ENCODE data around the gene LGR4.

LGR4 gene

DNA sequence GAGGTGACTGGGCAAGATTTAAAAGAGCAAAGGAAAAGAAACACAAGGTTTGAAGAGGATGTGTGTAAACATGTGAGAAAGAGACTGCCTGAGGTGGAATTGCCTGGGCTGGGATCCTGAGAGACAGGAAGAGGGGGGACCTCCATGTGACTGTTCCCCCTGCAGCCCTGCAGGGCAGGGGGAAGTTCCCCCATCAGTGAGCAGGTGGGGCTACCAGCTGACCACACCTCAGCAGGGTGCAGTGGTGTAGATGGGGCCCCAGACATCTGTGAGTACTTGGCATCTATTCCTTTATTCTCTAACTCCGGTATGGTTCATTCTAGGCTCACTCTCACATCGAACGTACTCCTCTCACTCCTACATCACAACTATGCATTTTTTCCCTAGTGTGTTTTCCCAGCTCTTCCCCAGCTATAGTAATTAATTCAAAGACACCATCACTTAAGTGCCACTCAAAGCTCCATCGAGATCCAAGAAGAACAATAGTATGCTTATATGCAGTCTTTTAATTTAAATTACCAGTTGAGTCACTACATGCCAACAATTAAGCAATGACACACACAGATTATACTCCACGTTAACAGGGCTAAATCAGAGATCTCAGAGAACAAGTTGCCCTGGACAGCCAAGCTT, 42.7 kb downstream of the LGR4 start:
- no peak for DNase-seq (ENCODE audit: low read depth in 4 of 4, low spot score in 1 of 4)

DNA sequence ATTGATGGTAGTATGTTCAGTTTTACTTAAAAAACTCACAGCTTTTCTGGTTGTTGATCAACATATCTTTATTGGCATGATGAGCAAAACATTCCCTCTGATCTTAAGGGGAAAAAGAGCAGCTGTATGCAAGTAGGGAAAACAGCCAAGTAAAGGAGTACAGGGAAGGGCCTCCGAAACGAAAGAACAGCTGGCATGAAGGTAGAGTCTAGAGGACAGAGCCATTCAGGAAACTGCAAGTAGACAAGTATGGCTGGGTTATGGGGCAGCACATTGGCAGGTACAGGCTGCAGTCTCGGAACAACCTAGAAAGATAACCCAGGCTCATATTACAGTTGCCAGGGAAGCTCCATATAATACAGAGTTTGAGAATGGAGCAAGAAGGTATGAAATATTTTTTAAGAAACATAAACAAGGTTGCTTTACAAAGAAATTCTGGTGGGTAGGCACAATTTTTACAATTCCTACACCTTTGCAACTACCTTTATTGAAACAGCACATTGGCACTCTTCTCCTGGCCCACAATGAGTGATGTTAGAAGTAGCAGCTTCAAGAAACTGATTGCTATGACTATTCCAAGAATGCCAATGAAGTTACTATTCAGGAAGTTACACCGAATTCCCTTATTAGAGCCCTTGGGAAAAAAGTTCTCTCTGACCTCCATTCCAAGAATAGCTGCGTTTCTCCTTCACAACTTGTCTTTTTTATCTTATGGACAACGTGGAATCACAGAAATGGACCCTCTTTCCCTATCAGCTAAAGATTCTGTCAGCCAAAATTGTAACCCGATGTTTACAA, 45.2 kb downstream of the LGR4 start:
- no peak for DNase-seq (ENCODE audit: low read depth in 4 of 4, low spot score in 1 of 4)

DNA sequence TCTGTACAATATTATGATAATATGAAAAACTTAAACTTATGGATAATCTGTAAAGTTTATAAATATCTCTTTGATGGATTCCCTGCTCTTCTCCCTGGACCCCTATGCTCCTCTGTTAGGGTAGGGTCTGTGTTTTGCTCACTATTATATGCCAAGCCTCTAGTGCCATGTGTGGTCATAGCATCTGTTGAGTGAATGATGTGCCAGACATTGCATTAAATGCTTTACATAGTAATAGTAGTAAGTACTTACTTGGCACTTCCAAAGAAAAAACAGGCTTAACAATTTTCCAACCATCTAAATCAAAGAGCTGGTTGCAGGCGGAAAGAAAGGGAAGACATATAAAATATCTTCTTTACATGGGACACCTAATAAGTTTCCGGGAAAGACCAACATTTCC, 46.8 kb downstream of the LGR4 start:
- DNase-seq (ENCODE audit: low read depth in 4 of 4, low spot score in 1 of 4), result no peak

DNA sequence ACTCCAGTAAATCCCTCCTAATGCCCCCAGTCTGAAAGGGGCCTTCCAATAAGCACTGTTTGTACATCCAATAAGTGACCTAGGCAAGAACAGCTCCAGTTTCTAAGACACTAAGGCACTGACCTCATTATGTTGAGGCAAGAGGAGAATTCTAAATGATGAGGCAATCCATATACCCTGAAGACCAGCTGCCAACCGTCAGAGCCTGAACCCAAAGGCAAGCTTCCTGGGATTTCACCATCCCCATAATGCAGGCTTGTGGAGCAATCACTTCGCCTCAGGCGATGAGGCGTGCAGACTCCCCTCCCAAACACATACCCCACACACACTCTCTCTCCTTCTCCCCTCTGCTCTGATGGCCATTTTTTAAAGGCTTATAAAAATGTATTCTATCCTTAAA, 49.5 kb downstream of the LGR4 start:
- DNase-seq (ENCODE audit: low read depth in 4 of 4, low spot score in 1 of 4), result no peak

DNA sequence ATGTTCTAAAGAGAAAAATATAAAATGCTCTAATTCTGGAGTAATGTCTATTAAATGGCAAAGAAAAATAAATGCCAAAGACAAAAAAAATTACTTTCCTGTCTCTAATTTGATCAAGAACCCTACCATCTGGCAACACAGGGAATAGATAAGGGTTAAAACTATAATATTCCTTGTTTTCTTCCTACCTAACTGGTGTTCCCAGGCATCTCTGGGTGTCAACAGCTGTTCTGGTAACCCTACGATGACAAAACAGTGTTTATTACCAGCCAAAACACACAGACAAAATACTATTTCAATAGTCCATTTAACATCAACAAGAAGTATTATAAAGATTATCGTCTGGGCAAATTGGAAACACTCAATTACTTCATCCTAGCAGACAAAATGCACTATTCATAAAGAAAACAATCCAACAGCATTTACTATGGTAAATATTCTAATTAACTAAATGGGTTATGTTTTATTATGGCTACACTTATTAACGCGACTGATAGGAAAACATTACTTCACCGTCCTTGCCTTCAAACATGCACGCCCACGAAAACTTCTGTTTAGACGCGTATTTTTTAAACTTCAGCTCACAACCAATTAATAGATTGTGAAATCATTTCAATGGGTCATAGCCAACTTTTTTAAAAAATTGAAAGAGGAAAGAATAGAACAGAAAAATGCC, 50.6 kb downstream of the LGR4 start:
- DNase-seq (ENCODE audit: low read depth in 4 of 4, low spot score in 1 of 4), result no peak

DNA sequence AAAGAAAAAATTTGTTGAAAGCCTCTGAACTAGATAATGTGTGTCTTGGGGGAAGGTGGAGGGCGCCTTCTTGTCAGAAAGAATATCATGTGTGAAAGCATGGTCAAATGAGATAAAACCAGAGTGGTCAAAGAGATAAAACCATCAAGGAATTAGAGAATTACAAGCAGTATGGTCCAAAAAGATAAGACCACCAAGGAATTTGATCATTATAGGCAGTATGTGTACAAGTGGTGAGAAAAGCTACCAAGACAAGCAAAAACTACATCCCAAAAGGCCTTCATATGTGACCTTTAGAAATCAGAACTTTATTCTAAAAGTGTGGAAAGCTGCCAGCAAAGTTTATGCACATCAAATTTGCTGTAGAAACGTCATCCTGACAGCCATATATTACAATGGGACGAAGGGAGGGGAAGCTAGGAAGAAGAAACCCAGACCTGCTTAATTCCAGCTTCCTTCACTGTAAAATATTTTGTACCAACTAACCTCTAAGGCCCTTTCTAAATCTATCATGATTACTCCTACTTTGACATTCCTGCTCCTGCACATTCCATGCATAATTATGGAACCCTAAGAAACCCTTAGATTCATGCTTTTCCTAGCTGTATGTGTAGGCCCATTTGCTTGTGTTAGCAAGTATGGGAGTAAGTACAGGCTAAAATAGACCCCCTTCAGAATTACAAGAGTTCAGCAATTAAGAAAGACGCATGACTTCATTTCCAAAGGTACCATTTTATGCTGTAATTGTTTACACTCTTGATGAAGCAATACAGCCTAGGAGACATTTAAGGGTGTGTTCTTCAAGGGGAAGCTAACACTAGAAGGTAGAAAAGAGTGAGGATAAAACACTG, 51.6 kb downstream of the LGR4 start:
- DNase-seq (ENCODE audit: low read depth in 4 of 4, low spot score in 1 of 4), result no peak

DNA sequence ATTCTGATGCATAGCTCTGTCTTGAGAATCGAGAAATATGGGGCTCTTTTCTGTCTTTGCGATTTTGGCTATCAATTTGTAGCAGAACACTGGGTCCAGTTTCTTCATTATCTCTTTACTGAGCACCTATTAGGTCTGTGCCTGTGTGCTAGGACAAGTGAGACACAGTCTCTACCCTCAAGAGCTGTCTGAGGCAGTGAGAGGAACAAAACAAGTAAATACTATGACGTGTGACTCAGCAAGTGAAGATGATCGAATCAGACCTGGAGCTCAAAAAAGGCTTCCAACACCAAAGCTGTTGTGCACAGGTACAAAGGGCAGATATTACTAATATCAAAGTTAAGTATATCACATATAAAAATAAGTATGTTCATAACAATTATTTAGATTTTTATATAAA, 52.4 kb downstream of the LGR4 start:
- DNase-seq (ENCODE audit: low read depth in 4 of 4, low spot score in 1 of 4), result no peak

DNA sequence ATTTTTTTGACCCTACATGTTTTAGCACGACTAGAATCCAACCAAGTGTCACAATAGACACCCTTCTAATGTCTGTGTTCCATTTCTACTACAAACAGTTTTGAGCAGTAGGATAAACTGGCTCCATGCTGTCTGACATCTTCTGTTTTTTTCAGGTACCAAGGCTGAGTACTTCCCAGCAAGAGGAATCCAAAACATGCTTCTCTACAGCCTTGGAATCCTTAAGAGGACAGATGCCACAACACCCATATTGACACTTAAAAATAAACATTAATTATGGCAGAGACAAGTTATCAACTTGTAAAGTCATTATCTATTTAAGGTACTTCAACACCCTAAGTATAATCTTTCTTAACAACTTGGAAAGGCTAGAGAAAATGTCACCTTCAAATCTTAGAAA, 54.2 kb downstream of the LGR4 start:
- DNase-seq (ENCODE audit: low read depth in 4 of 4, low spot score in 1 of 4), result no peak

DNA sequence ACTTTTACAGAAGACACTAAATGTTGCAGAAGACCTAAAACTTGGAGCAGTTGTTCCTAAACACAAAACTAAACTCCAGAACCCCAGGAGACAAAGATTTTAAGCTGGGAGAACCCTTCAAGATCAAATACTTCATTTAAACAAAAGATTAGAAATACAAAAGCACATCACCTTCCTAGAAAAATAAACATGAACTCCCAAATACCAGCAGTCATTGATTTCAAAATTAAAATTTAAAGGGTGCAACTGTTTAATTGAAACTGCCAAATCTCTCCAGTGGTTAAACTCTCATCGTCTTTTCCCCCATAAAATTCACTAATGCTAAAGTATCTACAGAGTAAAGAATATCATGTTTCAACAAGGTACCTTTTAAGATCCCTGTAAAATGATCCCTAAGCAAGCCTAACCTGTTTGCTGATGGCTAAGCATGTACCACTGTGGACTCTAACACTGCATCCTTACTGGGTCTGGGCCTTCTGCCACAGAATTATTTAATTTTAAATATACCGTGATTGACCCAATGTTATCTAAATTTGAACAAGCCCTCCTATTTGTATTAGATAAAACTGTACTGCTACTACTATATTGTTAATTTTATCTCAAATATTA, 55.9 kb downstream of the LGR4 start:
- no peak for DNase-seq (ENCODE audit: low read depth in 4 of 4, low spot score in 1 of 4)

DNA sequence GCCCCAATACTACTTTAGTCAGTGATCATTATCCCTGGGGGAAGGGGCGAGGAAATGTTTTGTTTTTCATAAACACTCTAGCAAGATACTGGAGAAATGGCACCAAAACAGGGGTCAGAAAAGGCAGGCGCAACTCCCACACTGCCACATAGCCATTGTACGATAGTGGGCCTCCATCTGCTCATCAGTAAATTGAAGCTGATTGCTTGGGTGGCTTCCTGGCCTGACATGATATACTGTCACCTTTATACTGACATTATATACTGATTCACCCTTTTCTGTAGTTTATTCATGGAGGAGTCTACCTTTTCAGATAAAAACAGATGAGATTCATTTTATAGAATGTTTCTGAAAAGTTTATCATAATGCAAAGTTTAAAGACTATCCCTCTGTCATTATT, 57.9 kb downstream of the LGR4 start:
- no peak for DNase-seq (ENCODE audit: low read depth in 4 of 4, low spot score in 1 of 4)

DNA sequence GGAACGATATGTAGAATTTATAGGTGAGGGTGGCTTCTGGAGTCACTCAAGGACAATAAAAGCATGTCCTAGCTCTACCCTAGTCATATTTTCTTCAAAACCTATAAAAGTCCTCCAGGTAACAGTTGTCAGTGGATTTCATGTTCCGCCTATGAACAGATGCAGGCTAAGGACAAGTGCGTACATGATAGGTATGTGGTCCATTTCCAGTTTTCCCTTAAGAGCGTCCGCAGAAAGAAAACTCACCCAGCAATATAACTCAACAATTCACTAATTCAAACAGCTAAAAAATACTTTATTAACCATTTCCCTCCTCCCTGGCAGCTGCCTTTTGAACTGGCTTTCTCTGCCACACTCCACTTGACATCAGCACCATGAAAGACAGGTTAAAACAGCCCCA, 59.4 kb downstream of the LGR4 start:
- DNase-seq (ENCODE audit: low read depth in 4 of 4, low spot score in 1 of 4), result no peak

DNA sequence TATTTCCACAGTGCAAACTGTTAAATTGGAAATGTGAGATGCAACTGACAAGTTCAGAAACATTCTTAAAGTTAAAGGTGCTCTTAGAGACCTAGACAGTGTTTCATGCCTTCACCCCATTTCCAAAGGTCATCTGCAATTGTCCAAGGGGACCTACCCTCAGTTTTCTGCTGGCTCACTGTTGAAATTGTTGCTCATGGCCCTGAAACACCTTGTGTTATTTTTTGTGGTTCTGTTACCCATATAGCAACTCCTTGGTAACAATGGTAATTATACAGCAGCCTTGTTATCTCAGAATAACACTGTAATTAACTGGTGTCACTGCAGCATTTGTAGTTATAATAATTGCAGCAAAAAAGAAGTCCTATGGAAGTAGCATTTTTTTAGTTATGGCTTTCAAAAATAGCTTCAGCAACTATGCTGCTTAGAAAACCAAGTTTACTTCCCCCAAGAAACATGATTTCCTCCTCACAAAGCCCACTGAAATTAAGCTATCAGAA, 60.3 kb downstream of the LGR4 start:
- DNase-seq (ENCODE audit: low read depth in 4 of 4, low spot score in 1 of 4), result no peak

DNA sequence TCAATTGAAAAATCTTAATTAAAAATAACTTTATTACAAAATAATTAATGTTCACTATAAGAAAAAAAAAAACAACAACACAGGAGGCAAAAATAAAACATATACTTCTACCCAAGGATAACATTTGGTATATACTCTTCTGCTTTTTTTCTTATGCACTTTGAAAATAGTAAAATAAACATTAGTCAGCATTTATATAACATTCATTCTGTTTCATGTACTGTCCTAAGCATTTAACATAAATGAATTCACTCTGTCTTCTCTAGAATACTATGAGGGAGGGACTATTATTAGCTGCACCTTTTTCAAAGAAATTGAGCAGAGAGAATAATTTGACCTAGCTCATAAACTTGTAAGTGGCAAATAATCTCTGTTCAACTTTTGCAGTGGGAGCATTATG, 61.3 kb downstream of the LGR4 start:
- no peak for DNase-seq (ENCODE audit: low read depth in 4 of 4, low spot score in 1 of 4)

DNA sequence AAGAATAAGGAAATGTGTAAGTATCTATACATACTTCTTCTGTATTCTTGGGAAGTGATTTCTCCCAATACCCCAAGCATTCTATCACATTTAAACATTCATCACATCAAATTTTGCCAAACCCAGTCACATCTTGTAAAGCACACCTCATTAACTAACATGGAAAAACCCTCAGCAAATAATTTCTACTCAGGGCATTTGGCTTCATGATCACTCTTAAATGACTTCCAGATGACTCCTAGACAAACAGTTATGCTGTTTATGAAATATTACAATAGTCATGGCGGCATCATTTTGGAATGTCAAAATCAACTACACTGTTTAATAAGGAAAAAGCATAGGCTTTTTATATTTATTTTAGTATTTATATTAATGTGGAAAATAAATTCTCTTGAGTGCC, 62.3 kb downstream of the LGR4 start:
- no peak for DNase-seq (ENCODE audit: low read depth in 4 of 4, low spot score in 1 of 4)

DNA sequence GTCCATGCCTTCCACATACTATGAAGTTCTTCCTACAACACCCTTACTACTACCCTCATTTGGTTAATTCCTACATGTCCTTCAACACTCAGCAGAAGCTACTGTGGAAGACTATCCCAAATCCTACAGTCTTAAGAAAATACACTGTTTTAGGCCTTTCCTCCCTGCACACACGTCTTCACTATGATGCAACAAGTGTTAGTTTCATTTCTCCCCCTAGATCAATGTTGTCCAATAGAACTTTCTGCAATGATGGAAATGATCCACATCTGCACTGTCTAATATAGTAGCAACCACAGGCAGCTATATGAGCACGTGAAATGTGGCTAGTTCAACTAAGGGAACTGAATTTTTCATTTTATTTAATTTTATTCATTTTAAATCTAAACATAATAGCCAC, 62.8 kb downstream of the LGR4 start:
- DNase-seq (ENCODE audit: low read depth in 4 of 4, low spot score in 1 of 4), result no peak

DNA sequence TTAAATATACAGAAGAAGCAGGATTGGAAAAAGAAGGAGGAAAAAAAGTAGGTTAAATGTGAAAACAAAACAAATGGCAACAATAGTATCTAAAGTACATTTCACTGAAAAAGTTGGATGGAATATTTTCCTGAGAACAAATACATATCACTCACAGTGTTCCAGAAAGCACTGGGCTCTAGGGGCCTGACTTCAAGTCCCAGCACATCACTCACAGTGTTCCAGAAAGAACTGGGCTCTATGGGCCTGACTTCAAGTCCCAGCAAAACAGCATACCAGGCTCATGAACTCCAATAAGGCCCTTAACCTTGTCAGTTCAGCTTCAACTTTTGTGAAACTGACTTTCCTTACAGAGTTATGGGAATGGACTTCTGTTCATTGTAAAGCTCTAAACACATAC, 63.5 kb downstream of the LGR4 start:
- no peak for DNase-seq (ENCODE audit: low read depth in 4 of 4, low spot score in 1 of 4)

DNA sequence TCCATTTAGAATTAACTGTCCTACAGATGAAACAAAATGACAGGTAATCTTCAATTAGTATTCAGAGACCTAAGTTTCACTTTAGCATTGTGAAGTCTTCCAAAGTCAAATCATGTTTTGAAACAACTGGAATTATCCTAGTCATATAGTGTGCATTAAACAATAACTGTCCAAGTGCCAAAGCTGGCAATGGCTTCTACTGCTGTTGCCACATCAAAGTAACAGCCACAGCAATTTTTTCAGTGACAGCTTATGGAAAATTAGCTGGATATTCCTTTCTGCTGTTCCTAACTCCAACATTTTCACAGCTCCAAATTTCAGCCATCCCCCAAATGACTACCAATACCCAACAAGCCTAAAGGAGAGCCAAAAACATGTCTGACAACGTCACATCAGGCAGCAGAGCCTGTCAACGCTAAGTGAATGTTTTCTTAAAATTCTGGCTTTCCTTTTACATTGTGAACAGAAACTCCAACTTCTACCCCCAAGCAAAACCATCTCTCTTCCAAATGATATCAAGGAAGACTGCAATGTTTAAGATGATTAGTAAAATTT, 64.3 kb downstream of the LGR4 start:
- DNase-seq (ENCODE audit: low read depth in 4 of 4, low spot score in 1 of 4), result no peak

DNA sequence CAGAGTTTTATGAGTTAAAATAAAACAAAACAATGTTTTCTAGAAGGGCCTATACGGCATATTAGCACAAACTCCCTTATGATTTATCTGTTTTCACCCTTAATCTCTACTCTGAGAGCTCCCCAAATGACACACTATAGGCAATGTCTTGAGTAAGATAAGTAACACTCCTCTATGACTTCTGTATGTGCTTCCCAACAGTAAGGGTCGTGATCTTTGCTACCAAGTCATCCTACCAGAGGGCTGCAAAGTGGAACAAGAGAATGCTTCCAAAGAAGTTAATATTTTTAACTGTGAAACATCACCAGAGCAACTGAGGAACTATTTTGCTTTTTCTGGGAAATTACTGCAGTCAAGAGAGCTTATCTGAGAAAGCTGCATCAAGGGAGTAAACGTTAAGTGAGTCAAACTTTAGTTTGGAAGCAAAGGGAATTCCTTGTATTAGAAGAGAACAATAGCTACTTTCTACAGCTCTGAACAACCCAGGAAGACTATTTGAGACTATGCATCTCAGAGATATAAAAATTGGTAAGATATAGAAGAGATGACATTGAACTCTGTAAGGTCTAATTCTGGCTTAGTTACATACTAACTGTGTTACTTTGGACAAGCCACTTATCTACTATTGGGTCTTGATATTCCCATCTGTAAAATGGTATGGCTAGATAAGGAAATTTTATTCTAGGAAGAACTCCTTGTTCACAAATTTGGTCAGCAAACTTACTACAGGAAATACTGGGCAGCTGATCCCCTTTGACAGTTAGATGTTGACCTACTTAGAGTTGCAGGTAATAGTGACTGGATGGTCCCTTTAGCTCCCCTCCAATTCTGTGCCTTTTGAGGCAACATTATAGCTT, 65.9 kb downstream of the LGR4 start:
- DNase-seq (ENCODE audit: low read depth in 4 of 4, low spot score in 1 of 4), result no peak

DNA sequence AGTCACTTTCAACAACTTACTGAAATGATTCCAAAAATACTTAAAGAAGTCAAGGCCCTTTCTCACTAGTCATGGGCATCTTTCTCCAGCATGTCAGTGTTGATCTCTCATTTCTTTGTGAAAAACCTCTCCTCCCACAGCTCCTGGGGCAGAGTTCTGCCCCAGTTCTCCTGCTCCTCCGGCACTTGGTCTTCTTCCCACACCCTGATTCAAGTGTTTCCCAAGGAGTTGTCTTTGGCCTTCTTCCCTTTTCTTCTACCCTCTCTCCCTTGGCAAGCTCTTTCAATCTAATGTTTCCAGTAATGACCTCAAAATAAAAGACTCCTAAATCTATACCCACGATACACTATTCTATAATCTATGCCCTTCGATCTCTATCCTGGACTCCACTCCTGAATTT, 67.5 kb downstream of the LGR4 start:
- DNase-seq (ENCODE audit: low read depth in 4 of 4, low spot score in 1 of 4), result no peak

DNA sequence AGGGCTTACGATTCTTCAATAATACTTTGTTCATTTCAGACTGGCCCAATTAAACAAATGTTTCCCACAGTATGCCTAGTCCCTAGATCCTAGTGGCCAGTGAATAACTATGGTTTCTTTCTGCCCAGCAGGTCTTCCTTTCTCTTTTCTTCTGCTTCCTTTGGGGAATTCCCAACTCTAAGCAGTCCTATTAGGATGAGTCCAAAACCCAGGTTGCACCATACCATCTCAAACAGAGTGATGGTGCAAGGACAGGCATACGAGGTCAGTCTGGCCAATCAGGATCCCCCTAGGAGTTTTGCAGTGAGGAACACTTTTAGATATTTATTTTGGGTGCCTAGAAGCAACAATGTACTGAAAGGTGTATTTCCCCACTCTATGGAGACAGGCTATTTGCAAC, 68.2 kb downstream of the LGR4 start:
- no peak for DNase-seq (ENCODE audit: low read depth in 4 of 4, low spot score in 1 of 4)
